SU-DHL-6 (cell line): Measurements from ENCODE around the gene LCE1F.

ENCODE experiments used
- EZH2phosphoT487 ChIP-seq: fragments of 200-600 bp; sonication (generic), shearing (Covaris generic); conservative IDR thresholded peaks from 2 replicates; pipeline ENCODE4 v1.6.1; 2018; ENCODE audit warnings: mild to moderate bottlenecking, antibody characterized with exemption, low read length, moderate library complexity, mixed read lengths
- TF ChIP-seq, protein P1 (sequence below): fragments of 200-600 bp; sonication (generic); IDR thresholded peaks from one replicate; pipeline ENCODE4 v1.5.1; 2017; ENCODE audit warnings: antibody characterized with exemption, mild to moderate bottlenecking, low read length, moderate library complexity; ENCODE audit not compliant: insufficient read depth, poor library complexity, severe bottlenecking

DNA sequence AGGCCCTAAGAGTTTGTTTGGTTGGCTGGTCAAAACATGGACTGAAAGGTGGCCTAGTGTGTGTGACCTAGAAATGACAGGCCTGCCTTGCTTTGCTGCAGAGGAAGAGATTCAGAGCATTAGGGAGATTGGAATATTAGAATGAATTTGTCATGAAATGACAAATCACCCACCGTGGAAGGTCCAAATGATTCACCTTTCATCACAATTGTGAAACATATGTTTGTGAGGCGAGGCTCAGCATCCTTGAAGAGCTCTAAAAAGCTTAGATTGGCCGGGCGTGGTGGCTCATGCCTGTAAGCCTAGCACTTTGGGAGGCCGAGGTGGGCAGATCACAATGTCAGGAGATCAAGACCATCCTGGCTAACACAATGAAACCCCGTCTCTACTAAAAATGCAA, 42.4 kb downstream of the LCE1F start:
- TF ChIP-seq, protein P1, sequence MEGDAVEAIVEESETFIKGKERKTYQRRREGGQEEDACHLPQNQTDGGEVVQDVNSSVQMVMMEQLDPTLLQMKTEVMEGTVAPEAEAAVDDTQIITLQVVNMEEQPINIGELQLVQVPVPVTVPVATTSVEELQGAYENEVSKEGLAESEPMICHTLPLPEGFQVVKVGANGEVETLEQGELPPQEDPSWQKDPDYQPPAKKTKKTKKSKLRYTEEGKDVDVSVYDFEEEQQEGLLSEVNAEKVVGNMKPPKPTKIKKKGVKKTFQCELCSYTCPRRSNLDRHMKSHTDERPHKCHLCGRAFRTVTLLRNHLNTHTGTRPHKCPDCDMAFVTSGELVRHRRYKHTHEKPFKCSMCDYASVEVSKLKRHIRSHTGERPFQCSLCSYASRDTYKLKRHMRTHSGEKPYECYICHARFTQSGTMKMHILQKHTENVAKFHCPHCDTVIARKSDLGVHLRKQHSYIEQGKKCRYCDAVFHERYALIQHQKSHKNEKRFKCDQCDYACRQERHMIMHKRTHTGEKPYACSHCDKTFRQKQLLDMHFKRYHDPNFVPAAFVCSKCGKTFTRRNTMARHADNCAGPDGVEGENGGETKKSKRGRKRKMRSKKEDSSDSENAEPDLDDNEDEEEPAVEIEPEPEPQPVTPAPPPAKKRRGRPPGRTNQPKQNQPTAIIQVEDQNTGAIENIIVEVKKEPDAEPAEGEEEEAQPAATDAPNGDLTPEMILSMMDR, result no peak
- no peak for TF ChIP-seq EZH2phosphoT487
